ENCODE measurements around the gene NUP210L. TPM values are rescaled to one million over a fixed set of nuclear protein-coding genes. Genes with fewer than 3 reads are reported as not detected.

The NUP210L gene
- total and polyA plus RNA-seq, 2 of the 13 experiments (the other 11 are each of a cell fraction or from before 2014, with no cell fraction given), result not detected

DNA sequence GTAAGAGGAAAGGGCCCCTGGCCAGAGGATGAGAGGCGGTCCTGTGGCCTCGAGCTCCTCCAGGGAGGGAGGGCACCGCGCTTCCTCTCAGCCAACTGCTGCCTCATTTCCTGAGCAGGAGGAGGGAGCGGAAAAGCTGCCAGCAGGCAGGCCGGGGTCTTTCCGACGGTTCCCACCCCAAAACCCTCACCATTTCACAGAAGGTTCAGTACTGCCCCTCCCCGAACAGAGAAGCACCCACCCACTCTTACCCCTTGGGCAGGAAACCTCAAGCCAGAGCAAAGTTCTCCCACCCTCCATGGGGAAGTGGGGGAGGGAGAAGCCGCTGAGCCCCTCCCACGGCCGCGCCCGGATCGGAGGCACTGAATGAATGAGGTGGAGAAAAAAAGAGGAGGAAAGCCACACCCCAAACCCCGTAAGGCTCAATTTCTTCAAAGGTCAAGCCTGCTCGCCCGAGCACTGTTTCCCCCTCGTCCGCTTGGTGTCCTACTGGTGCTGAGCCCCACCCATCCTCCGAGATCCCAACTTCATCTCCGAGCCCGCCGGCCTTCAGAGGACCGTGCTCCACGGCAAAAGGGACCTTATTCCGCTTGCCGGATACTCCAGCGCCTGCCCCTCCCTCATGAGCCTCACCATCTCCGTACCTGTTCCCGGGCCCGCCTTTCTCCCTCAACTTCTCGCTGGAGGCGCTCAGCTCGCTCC is 27.6 kb upstream of the NUP210L start (continued):
- TF ChIP-seq, protein P1, sequence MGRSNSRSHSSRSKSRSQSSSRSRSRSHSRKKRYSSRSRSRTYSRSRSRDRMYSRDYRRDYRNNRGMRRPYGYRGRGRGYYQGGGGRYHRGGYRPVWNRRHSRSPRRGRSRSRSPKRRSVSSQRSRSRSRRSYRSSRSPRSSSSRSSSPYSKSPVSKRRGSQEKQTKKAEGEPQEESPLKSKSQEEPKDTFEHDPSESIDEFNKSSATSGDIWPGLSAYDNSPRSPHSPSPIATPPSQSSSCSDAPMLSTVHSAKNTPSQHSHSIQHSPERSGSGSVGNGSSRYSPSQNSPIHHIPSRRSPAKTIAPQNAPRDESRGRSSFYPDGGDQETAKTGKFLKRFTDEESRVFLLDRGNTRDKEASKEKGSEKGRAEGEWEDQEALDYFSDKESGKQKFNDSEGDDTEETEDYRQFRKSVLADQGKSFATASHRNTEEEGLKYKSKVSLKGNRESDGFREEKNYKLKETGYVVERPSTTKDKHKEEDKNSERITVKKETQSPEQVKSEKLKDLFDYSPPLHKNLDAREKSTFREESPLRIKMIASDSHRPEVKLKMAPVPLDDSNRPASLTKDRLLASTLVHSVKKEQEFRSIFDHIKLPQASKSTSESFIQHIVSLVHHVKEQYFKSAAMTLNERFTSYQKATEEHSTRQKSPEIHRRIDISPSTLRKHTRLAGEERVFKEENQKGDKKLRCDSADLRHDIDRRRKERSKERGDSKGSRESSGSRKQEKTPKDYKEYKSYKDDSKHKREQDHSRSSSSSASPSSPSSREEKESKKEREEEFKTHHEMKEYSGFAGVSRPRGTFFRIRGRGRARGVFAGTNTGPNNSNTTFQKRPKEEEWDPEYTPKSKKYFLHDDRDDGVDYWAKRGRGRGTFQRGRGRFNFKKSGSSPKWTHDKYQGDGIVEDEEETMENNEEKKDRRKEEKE (IDR thresholded peaks at IDR 0.05), result no peak
- peak; percentile 10; the same call in 1 of the 2 replicates for TF ChIP-seq ZBTB20 (CRISPR knock-in tag; IDR thresholded peaks at IDR 0.05; ENCODE audit: borderline replicate concordance, low read depth)
- TF ChIP-seq, protein P2, sequence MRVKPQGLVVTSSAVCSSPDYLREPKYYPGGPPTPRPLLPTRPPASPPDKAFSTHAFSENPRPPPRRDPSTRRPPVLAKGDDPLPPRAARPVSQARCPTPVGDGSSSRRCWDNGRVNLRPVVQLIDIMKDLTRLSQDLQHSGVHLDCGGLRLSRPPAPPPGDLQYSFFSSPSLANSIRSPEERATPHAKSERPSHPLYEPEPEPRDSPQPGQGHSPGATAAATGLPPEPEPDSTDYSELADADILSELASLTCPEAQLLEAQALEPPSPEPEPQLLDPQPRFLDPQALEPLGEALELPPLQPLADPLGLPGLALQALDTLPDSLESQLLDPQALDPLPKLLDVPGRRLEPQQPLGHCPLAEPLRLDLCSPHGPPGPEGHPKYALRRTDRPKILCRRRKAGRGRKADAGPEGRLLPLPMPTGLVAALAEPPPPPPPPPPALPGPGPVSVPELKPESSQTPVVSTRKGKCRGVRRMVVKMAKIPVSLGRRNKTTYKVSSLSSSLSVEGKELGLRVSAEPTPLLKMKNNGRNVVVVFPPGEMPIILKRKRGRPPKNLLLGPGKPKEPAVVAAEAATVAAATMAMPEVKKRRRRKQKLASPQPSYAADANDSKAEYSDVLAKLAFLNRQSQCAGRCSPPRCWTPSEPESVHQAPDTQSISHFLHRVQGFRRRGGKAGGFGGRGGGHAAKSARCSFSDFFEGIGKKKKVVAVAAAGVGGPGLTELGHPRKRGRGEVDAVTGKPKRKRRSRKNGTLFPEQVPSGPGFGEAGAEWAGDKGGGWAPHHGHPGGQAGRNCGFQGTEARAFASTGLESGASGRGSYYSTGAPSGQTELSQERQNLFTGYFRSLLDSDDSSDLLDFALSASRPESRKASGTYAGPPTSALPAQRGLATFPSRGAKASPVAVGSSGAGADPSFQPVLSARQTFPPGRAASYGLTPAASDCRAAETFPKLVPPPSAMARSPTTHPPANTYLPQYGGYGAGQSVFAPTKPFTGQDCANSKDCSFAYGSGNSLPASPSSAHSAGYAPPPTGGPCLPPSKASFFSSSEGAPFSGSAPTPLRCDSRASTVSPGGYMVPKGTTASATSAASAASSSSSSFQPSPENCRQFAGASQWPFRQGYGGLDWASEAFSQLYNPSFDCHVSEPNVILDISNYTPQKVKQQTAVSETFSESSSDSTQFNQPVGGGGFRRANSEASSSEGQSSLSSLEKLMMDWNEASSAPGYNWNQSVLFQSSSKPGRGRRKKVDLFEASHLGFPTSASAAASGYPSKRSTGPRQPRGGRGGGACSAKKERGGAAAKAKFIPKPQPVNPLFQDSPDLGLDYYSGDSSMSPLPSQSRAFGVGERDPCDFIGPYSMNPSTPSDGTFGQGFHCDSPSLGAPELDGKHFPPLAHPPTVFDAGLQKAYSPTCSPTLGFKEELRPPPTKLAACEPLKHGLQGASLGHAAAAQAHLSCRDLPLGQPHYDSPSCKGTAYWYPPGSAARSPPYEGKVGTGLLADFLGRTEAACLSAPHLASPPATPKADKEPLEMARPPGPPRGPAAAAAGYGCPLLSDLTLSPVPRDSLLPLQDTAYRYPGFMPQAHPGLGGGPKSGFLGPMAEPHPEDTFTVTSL (CRISPR knock-in tag; IDR thresholded peaks at IDR 0.05; ENCODE audit: borderline replicate concordance), result no peak
- TF ChIP-seq GPN1 (CRISPR knock-in tag; IDR thresholded peaks at IDR 0.05; ENCODE audit: borderline replicate concordance), result no peak
- TF ChIP-seq RCOR2 (CRISPR knock-in tag; IDR thresholded peaks at IDR 0.05), result no peak
- no peak for TF ChIP-seq ZNF660 (CRISPR knock-in tag; IDR thresholded peaks at IDR 0.05; ENCODE audit: borderline replicate concordance, low read depth)
- TF ChIP-seq SRY (CRISPR knock-in tag; IDR thresholded peaks at IDR 0.05), result no peak
- no peak for TF ChIP-seq THRA (CRISPR knock-in tag; IDR thresholded peaks at IDR 0.05; ENCODE audit: borderline replicate concordance)
- TF ChIP-seq POLR2G (IDR thresholded peaks at IDR 0.05; ENCODE audit: low read depth, low read length), result no peak
- TF ChIP-seq CEBPB (IDR thresholded peaks at IDR 0.05; ENCODE audit: borderline replicate concordance, low read depth, low read length), result no peak
- peak; percentile 88 for TF ChIP-seq RBM39 (IDR thresholded peaks at IDR 0.05; ENCODE audit: low read depth, low read length, poor library complexity, severe bottlenecking)
- no peak for TF ChIP-seq ZSCAN29 (CRISPR knock-in tag; conservative IDR thresholded peaks at IDR 0.05)
- no peak for TF ChIP-seq MLX (CRISPR knock-in tag; IDR thresholded peaks at IDR 0.05)
- peak; percentile 20; the same call in 1 of the 2 replicates for TF ChIP-seq YEATS4 (CRISPR knock-in tag; IDR thresholded peaks at IDR 0.05; ENCODE audit: borderline replicate concordance)
- no peak for TF ChIP-seq STAG1 (CRISPR knock-in tag; IDR thresholded peaks at IDR 0.05)
- TF ChIP-seq POLR2AphosphoS5 (IDR thresholded peaks at IDR 0.05; ENCODE audit: low read depth, low read length), result no peak
- TF ChIP-seq SIX4 (CRISPR knock-in tag; IDR thresholded peaks at IDR 0.05), result no peak
- no peak for TF ChIP-seq ZNF124 (CRISPR knock-in tag; IDR thresholded peaks at IDR 0.05)
- TF ChIP-seq ZNF589 (CRISPR knock-in tag; conservative IDR thresholded peaks at IDR 0.05), result no peak

Data from HepG2 (cell line).